Measurements from ENCODE around the gene NUTF2. TPM values are rescaled to one million over a fixed set of nuclear protein-coding genes. Genes with fewer than 3 reads are reported as not detected.

Gene NUTF2
- total and polyA plus RNA-seq, 2 of the 8 experiments (the other 6 are each of a cell fraction or from before 2014, with no cell fraction given) = 219 to 377 TPM

GRCh38 chr16:67805718-67806427, 40.9 kb upstream of the NUTF2 start:
- Histone ChIP-seq H3K9me3 (ENCODE audit: insufficient read depth in 2 of 2, low read depth in 1 of 2, low read length in 1 of 2) (no peaks in the 10 kb centered on the region), H2BK5ac (ENCODE audit: low read depth, low read length) (peak overlapping the region; percentile 60; the same call in 1 of the 2 replicates), H3K27ac (ENCODE audit: low read depth, low read length) (peak overlapping the region; percentile 52), H3K23me2 (ENCODE audit: low read depth, low read length) (peaks cover 11% of the 10 kb centered on the region), H3K79me1 (ENCODE audit: low read depth, low read length) (peaks cover 15% of the 10 kb centered on the region), H4K91ac (replicated peaks; ENCODE audit: insufficient read length, low read length) (no peak overlapping the region), H4K20me1 (replicated peaks in 1 of 2; ENCODE audit: control insufficient read depth in 1 of 2, insufficient read depth in 2 of 2, low read length in 2 of 2) (peaks cover 0 to 8% of the 10 kb centered on the region in 2 experiments), H3K14ac (ENCODE audit: insufficient read length) (no peak overlapping the region), H3K18ac (ENCODE audit: extremely low read depth, low read length) (no peak overlapping the region; the same call in 1 of the 2 replicates), H2AK5ac (ENCODE audit: low read depth, low read length) (no peak overlapping the region), H3K27me3 (replicated peaks in 1 of 4; ENCODE audit: control insufficient read depth in 3 of 4, extremely low read depth in 1 of 4, insufficient read depth in 3 of 4, low read length in 3 of 4) (no peaks in the 10 kb centered on the region), H3K9ac (replicated peaks in 1 of 4; ENCODE audit: extremely low read depth in 1 of 4, low read depth in 3 of 4, low read length in 3 of 4) (peak overlapping the region; percentile 79 to 88 (median 83)), H3K4me1 (replicated peaks in 1 of 4; ENCODE audit: control insufficient read depth in 3 of 4, insufficient read depth in 4 of 4, low read length in 3 of 4) (peaks cover 4 to 9% (median 5%) of the 10 kb centered on the region in 4 experiments; a peak in 6 of 7 replicates), H3K4me3 (ENCODE audit: extremely low read depth in 1 of 4, insufficient read depth in 2 of 4, low read depth in 3 of 4, low read length in 4 of 4) (peak overlapping the region; percentile 95 to 98 (median 96)), H2AFZ (ENCODE audit: low read length) (peak overlapping the region; percentile 44; the same call in 1 of the 2 replicates), H3K56ac (replicated peaks; ENCODE audit: insufficient read length, low read depth, low read length) (no peak overlapping the region), H3K79me2 (ENCODE audit: control insufficient read depth in 1 of 2, insufficient read depth in 2 of 2, low read length in 2 of 2) (peaks cover 5 to 28% of the 10 kb centered on the region in 2 experiments; a peak in 3 of 4 replicates), H3K4ac (replicated peaks; ENCODE audit: insufficient read length, low read depth, low read length) (no peak overlapping the region), H2BK20ac (ENCODE audit: low read length) (no peak overlapping the region), H3K23ac (ENCODE audit: insufficient read length) (no peak overlapping the region), H2BK120ac (replicated peaks; ENCODE audit: low read depth, low read length) (no peak overlapping the region), H2BK15ac (ENCODE audit: low read length) (no peak overlapping the region), H4K8ac (ENCODE audit: extremely low read depth, insufficient read depth, low read length) (peak overlapping the region; percentile 95), H3K4me2 (ENCODE audit: insufficient read depth in 1 of 2, low read depth in 2 of 2, low read length in 2 of 2) (peak overlapping the region; percentile 77 to 93), H3K36me3 (ENCODE audit: control insufficient read depth in 2 of 4, insufficient read depth in 4 of 4, low read length in 3 of 4) (peaks cover 0 to 11% (median 0%) of the 10 kb centered on the region in 4 experiments; a peak in 3 of 8 replicates), H4K5ac (ENCODE audit: insufficient read length, low read depth, low read length) (no peak overlapping the region), H2BK12ac (ENCODE audit: low read depth, low read length) (no peak overlapping the region)
- DNase-seq (ENCODE audit: low read depth in 1 of 2, low spot score in 2 of 2) = no peak
- FAIRE-seq = no peak
- CTCF ChIA-PET (ENCODE audit: partially characterized antibody) = interaction anchor here (0.6 to 3.0 kb wide), 6 partner anchors 10 to 123 kb away, joined by 3 to 29 read pairs (median 4); no protein-coding TSS in a partner anchor
- 6% methylated on average over 19 of the region's 26 CpGs; no CpG with 5 or more reads in 1 of the 2 experiments for WGBS, 2 experiments (ENCODE audit: extremely low coverage in 1 of 2, insufficient coverage in 1 of 2, insufficient read length in 1 of 2, insufficient replicate concordance in 2 of 2, low coverage in 1 of 2, low lambda C conversion rate in 2 of 2, missing lambda C conversion rate in 1 of 2)
- POLR2A ChIA-PET (ENCODE audit: partially characterized antibody) = interaction anchor here (0.7 to 2.0 kb wide), 13 partner anchors 9 to 428 kb away, joined by 3 to 8 read pairs (median 4); partner anchors contain the start of genes DDX28, DUS2, GFOD2 and NFATC3
- TF ChIP-seq YY1 (IDR thresholded peaks at IDR 0.05; ENCODE audit: low read depth, low read length) = no peak
- TF ChIP-seq PHF8 (conservative IDR thresholded peaks at IDR 0.05; ENCODE audit: low read depth, low read length) = peak; percentile 73
- peak; percentile 28 for TF ChIP-seq KDM4A (IDR thresholded peaks at IDR 0.05; ENCODE audit: low read depth, low read length, severe bottlenecking)
